HepG2 (cell line): ENCODE measurements around the gene HRG. TPM values are rescaled to one million over a fixed set of nuclear protein-coding genes. Genes with fewer than 3 reads are reported as not detected.

ENCODE experiments used
- ATAC-seq: fragments of 200-7000 bp; cut with Tn5 transposase; 3 replicates; pipeline ENCODE4 v1.9.1; 2020; ENCODE audit warnings: mild to moderate bottlenecking, moderate library complexity
- BruUV-seq: library from RNA; stranded (reverse); fragments of 400-500 nt; replicated peaks from 2 replicates; lab custom pipeline; 2021; lab: Mats Ljungman, UMichigan
- CTCF ChIA-PET: fragments of 300-600 bp; formaldehyde crosslinking; extraction: SDS; loops from one replicate; lab custom pipeline; 2021; ENCODE audit warnings: low total read pairs, inconsistent platforms, low intra/inter-chr PET ratio; lab: Yijun Ruan, JAX
- POLR2A ChIA-PET: fragments of 350-600 bp; sonication (Branson Sonifier 250); formaldehyde crosslinking; loops from one replicate; lab custom pipeline; 2020; ENCODE audit warnings: antibody characterized with exemption, inconsistent platforms; lab: Yijun Ruan, JAX
- DNase-seq: peaks from one replicate; pipeline ENCODE4 v3.0.0-alpha.2; 2015; ENCODE audit warnings: low spot score
- FAIRE-seq: peaks from 3 replicates; lab custom pipeline; 2011; peaks lifted over from hg19 to GRCh38; lab: Jason Lieb, UNC
- H2AFZ ChIP-seq: one replicate; pipeline ENCODE4 v1.6.1; 2011; ENCODE audit warnings: low read length, inconsistent platforms
- H3K27ac ChIP-seq: fragments of 300-600 bp; 3 replicates; pipeline ENCODE4 v1.8.0; 2011; ENCODE audit warnings: mixed run types, mild to moderate bottlenecking, mixed read lengths, low read length, inconsistent platforms; ENCODE audit not compliant: insufficient read depth; ENCODE audit errors: extremely low read length
- H3K27me3 ChIP-seq, 2 experiments: fragments of 200-600 bp in 1 of 2; 2 replicates in 1 of 2; 3 replicates in 1 of 2; pipeline versions ENCODE4 v1.6.0 to v1.8.0; 2011; ENCODE audit warnings: low read length in 2 of 2, mild to moderate bottlenecking in 2 of 2, moderate library complexity in 2 of 2, inconsistent platforms in 1 of 2; ENCODE audit not compliant: insufficient read depth in 2 of 2, control insufficient read depth in 1 of 2
- H3K36me3 ChIP-seq, 2 experiments: fragments of 200-600 bp in 1 of 2; replicated peaks in 1 of 2; 2 replicates in 1 of 2; 3 replicates in 1 of 2; pipeline versions ENCODE4 v1.5.1 to v1.8.0; 2011; ENCODE audit warnings: low read length in 2 of 2, inconsistent platforms in 1 of 2; ENCODE audit not compliant: insufficient read depth in 2 of 2, control insufficient read depth in 1 of 2
- H3K4me1 ChIP-seq: 2 replicates; pipeline ENCODE4 v1.5.1; 2012; ENCODE audit warnings: low read length, inconsistent platforms; ENCODE audit not compliant: insufficient read depth
- H3K4me2 ChIP-seq: 2 replicates; pipeline ENCODE4 v1.6.0; 2011; ENCODE audit warnings: low read depth, low read length, inconsistent platforms
- H3K4me3 ChIP-seq, 3 experiments: fragments of 200-600 bp in 1 of 3; sonication (generic), shearing (Covaris generic) in 1 of 3; replicated peaks in 1 of 3; 2 replicates each; pipeline ENCODE4 v1.5.1; 2011 to 2016; ENCODE audit warnings: low read length in 3 of 3, inconsistent platforms in 2 of 3, low read depth in 2 of 3, mild to moderate bottlenecking in 2 of 3, control low read depth in 1 of 3, mixed read lengths in 1 of 3; ENCODE audit not compliant: insufficient read depth in 1 of 3
- H3K79me2 ChIP-seq: one replicate; pipeline ENCODE4 v1.6.1; 2011; ENCODE audit warnings: low read length, inconsistent platforms; ENCODE audit not compliant: insufficient read depth
- H3K9ac ChIP-seq: 2 replicates; pipeline ENCODE4 v1.6.0; 2011; ENCODE audit warnings: mild to moderate bottlenecking, low read depth, low read length, inconsistent platforms; ENCODE audit not compliant: insufficient read depth
- H3K9me3 ChIP-seq: 2 replicates; pipeline ENCODE4 v1.5.1; 2012; ENCODE audit warnings: mild to moderate bottlenecking, low read length
- H4K20me1 ChIP-seq: 2 replicates; pipeline ENCODE4 v1.6.0; 2011; ENCODE audit warnings: inconsistent platforms, mild to moderate bottlenecking, low read length, moderate library complexity; ENCODE audit not compliant: insufficient read depth
- STAG1 ChIP-seq: sonication (generic); formaldehyde crosslinking; IDR thresholded peaks from 2 replicates; pipeline ENCODE4 v1.4.0; 2020; ENCODE audit warnings: missing genetic modification reagents
- WGBS: methylation state at CpG from one replicate; pipeline ENCODE4 v1.1.6; 2017; ENCODE audit warnings: low lambda C conversion rate; 5-methylcytosine and 5-hydroxymethylcytosine counted together
- in situ Hi-C: cut with HindIII; loops from 2 replicates; pipeline ENCODE4 v1.10.0; 2017; ENCODE audit warnings: low pct_unique_long_range_greater_than_20kb; ENCODE audit not compliant: extremely low pct_ligation_motif_present
- intact Hi-C: fragments of 100-400 bp; cut with micrococcal nuclease; formaldehyde crosslinking; loops from one replicate; pipeline ENCODE4 v1.10.0; 2022; ENCODE audit not compliant: unreplicated experiment
- polyA plus RNA-seq, 8 experiments: library from polyadenylated mRNA; depleted of rRNA in 3 of 8; stranded (reverse) in 7 of 8; unstranded in 1 of 8; fragments of >200 nt; fragmentation: Illumina TruSeq in 4 of 8; extraction: Trizol in 4 of 8; gene quantifications; 2 replicates each; pipeline versions ENCODE4 v1.2.1 to v1.2.3, GENCODE V29; 2011 to 2016; ENCODE audit warnings: low read depth in 4 of 8, missing spikeins in 1 of 8, mixed read lengths in 1 of 8; ENCODE audit not compliant: insufficient read depth in 1 of 8
- small RNA-seq, 3 experiments: library from RNA; depleted of rRNA; stranded (forward); fragments of <200 nt; gene quantifications; one replicate each; pipeline ENCODE3, GENCODE V24; 2012; ENCODE audit warnings: low read depth in 2 of 3, low replicate concordance in 1 of 3; ENCODE audit not compliant: insufficient read length in 3 of 3, insufficient read depth in 2 of 3
- total RNA-seq, 5 experiments: library from RNA; depleted of rRNA; stranded (reverse); fragments of >200 nt; fragmentation: Illumina TruSeq; extraction: Trizol; gene quantifications; 2 replicates each; pipeline ENCODE4 v1.2.3, GENCODE V29; 2016; ENCODE audit warnings: low read depth in 1 of 5

Gene HRG
- total and polyA plus RNA-seq, 2 of the 13 experiments (the other 11 are each of a cell fraction or from before 2014, with no cell fraction given), result 0.09 to 0.11 TPM

DNA sequence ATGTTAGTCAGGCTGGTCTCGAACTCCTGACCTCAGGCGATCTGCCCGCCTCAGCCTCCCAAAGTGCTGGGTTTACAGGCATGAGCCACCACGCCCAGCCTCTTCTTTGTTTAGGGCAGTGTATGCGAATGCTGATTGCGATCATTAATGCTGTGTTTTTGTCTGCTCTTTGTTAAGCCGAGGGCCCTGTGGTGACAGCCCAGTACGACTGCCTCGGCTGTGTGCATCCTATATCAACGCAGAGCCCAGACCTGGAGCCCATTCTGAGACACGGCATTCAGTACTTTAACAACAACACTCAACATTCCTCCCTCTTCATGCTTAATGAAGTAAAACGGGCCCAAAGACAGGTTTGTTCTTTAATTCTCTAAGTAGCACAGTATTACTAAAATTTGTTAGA is 59.1 kb downstream of the HRG start:
- BruUV-seq, result no TSS peak
- Histone ChIP-seq H3K4me1 (peaks cover 8% of the 10 kb centered on the region), H3K27me3 (no peaks in the 10 kb centered on the region), H3K36me3 (no peaks in the 10 kb centered on the region), H3K9ac (no peak overlapping the region), H2AFZ (no peak overlapping the region), H3K79me2 (no peaks in the 10 kb centered on the region), H3K27ac (no peak overlapping the region), H3K4me3 (no peak overlapping the region), H3K4me2 (no peak overlapping the region), H3K9me3 (no peaks in the 10 kb centered on the region), H4K20me1 (no peaks in the 10 kb centered on the region)
- DNase-seq (no peak), FAIRE-seq (no peak), ATAC-seq (no peak)
- no peak for TF ChIP-seq STAG1 (CRISPR knock-in tag)
- CTCF ChIA-PET, result no interaction called here
- in situ Hi-C loops, result no loop called here
- POLR2A ChIA-PET, result no interaction called here
- intact Hi-C loops, result no loop called here
- WGBS, result 92% methylated on average over 12 of the region's 12 CpGs

Small RNAs within 50 kb of the gene (small RNA-seq; reads per million reads assigned to genes)
- gene RF00017, result 0 reads per million in 3 experiments

Other genes with a start within 250 kb of the HRG start
- gene CRYGS, start 121.6 kb upstream of the HRG start, total RNA-seq (2016; rRNA removed; fragmentation: Illumina TruSeq; extraction: Trizol), result 0.22 and 2.1 TPM in 2 replicates
- gene CRYGS, start 121.6 kb upstream of the HRG start, polyA plus RNA-seq (2011; rRNA removed), result 6.7 TPM in 2 replicates
- gene TBCCD1, start 98.7 kb upstream of the HRG start, total RNA-seq (2016; rRNA removed; fragmentation: Illumina TruSeq; extraction: Trizol), result 16.2 and 20.1 TPM in 2 replicates
- 12.4 and 13.6 TPM in 2 replicates for gene TBCCD1, start 98.7 kb upstream of the HRG start, polyA plus RNA-seq (2011; rRNA removed)
- gene DNAJB11, start 95.3 kb upstream of the HRG start, total RNA-seq (2016; rRNA removed; fragmentation: Illumina TruSeq; extraction: Trizol), result 62.5 and 132 TPM in 2 replicates
- 33.1 and 41.0 TPM in 2 replicates for gene DNAJB11, start 95.3 kb upstream of the HRG start, polyA plus RNA-seq (2011; rRNA removed)
- gene AHSG, start 53.0 kb upstream of the HRG start, total RNA-seq (2016; rRNA removed; fragmentation: Illumina TruSeq; extraction: Trizol), result 916 and 2,043 TPM in 2 replicates
- gene AHSG, start 53.0 kb upstream of the HRG start, polyA plus RNA-seq (2011; rRNA removed), result 19,152 and 25,909 TPM in 2 replicates
- gene FETUB, start 25.6 kb upstream of the HRG start, total RNA-seq (2016; rRNA removed; fragmentation: Illumina TruSeq; extraction: Trizol), result 1.3 and 2.1 TPM in 2 replicates
- gene FETUB, start 25.6 kb upstream of the HRG start, polyA plus RNA-seq (2011; rRNA removed), result 3.1 and 4.4 TPM in 2 replicates
- gene KNG1, start 51.3 kb downstream of the HRG start, total RNA-seq (2016; rRNA removed; fragmentation: Illumina TruSeq; extraction: Trizol), result 3.5 and 7.0 TPM in 2 replicates
- 6.5 and 8.1 TPM in 2 replicates for gene KNG1, start 51.3 kb downstream of the HRG start, polyA plus RNA-seq (2011; rRNA removed)
- gene EIF4A2, start 117.6 kb downstream of the HRG start, total RNA-seq (2016; rRNA removed; fragmentation: Illumina TruSeq; extraction: Trizol), result 446 and 480 TPM in 2 replicates
- gene EIF4A2, start 117.6 kb downstream of the HRG start, polyA plus RNA-seq (2011; rRNA removed), result 475 and 596 TPM in 2 replicates
- gene RFC4, start 140.5 kb downstream of the HRG start, total RNA-seq (2016; rRNA removed; fragmentation: Illumina TruSeq; extraction: Trizol), result 103 and 109 TPM in 2 replicates
- gene RFC4, start 140.5 kb downstream of the HRG start, polyA plus RNA-seq (2011; rRNA removed), result 15.1 and 18.5 TPM in 2 replicates
- not detected in 2 replicates for gene ADIPOQ, start 176.7 kb downstream of the HRG start, total RNA-seq (2016; rRNA removed; fragmentation: Illumina TruSeq; extraction: Trizol)
- not detected in 2 replicates for gene ADIPOQ, start 176.7 kb downstream of the HRG start, polyA plus RNA-seq (2011; rRNA removed)